ENCODE measurements around the gene ITPA.

DNA sequence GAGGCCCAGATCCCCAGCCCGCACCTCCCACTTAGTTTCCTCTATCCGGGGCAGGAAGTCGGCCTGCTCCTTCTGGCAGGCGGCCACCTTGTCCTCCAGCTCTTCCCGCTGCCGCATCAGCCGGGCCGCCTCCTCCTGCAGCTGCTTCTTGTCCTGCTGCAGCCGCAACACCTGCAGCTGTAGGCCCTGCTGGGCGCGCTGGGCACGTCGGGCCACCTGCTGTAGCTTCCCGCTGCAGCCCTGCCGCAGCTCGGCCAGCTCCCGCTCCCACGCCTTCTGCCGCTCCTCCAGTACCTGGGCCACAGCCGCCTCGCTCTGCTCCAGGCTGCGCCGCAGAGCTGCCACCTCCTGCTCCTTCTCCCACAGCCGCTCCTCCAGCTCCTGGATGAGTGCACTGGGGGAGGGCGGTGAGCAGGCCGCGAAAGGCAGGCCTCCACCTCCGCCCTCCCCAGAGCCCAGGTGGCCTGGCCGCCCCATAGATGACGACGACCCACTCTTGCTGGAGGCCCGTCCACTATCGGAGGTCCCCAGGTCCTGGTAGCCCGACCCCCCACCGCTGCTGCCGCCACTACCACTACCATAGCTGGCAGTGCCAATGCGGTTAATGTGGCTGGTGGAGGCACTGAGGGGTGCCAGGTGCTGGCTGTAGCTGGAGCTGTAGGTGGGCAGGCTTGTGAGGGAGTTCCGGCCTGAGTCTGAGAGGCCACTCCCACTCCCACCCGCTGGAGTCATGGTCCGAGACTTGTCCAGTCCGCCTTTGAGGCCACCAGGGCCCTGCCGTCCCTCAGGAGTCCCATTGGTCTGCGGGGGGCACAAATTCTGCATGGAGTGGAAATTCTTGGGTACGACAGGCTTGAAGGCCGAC lies 43.6 kb upstream of the ITPA start:
- TF ChIP-seq POLR2AphosphoS5 (IDR thresholded peaks at IDR 0.05; ENCODE audit: low read depth): no peak
- TF ChIP-seq, protein P1, sequence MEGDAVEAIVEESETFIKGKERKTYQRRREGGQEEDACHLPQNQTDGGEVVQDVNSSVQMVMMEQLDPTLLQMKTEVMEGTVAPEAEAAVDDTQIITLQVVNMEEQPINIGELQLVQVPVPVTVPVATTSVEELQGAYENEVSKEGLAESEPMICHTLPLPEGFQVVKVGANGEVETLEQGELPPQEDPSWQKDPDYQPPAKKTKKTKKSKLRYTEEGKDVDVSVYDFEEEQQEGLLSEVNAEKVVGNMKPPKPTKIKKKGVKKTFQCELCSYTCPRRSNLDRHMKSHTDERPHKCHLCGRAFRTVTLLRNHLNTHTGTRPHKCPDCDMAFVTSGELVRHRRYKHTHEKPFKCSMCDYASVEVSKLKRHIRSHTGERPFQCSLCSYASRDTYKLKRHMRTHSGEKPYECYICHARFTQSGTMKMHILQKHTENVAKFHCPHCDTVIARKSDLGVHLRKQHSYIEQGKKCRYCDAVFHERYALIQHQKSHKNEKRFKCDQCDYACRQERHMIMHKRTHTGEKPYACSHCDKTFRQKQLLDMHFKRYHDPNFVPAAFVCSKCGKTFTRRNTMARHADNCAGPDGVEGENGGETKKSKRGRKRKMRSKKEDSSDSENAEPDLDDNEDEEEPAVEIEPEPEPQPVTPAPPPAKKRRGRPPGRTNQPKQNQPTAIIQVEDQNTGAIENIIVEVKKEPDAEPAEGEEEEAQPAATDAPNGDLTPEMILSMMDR (conservative IDR thresholded peaks at IDR 0.05; ENCODE audit: low read depth in 2 of 2): no peak
- no peak for TF ChIP-seq EZH2 (IDR thresholded peaks at IDR 0.05; ENCODE audit: low read depth, unreplicated experiment)
- no peak for TF ChIP-seq CREB1 (CRISPR knock-in tag; IDR thresholded peaks at IDR 0.05; ENCODE audit: low read depth)

Measured in GM23338 (cell line).